Left lung (tissue), 10 donors: ENCODE results near the gene VAT1L. TPM values are rescaled to one million over a fixed set of nuclear protein-coding genes. Genes with fewer than 3 reads are reported as not detected.
A peak's percentile ranks its signal among the peaks of the same experiment; 100 is the strongest.

Experiments
- ATAC-seq: fragments of 200-7000 bp; cut with Tn5 transposase; one replicate; pipeline ENCODE4 v1.9.1; 2020; ENCODE audit warnings: moderate library complexity
- DNase-seq, 4 donors: peaks; one replicate each; pipeline ENCODE4 v3.0.0-alpha.2; 2013 to 2020
- H3K27ac ChIP-seq, 2 donors: fragments of 200-600 bp; sonication (generic) in 1 of 2; one replicate each; pipeline versions ENCODE4 v1.5.0 to v1.8.0; 2020 to 2021
- H3K27me3 ChIP-seq, 2 donors: fragments of 200-600 bp; sonication (generic) in 1 of 2; one replicate each; pipeline versions ENCODE4 v1.5.0 to v1.8.0; 2020 to 2021
- H3K36me3 ChIP-seq, 2 donors: fragments of 200-600 bp; sonication (generic) in 1 of 2; one replicate each; pipeline versions ENCODE4 v1.5.0 to v1.8.0; 2020 to 2021
- H3K4me1 ChIP-seq, 2 donors: fragments of 200-600 bp; one replicate each; pipeline ENCODE4 v1.8.0; 2021
- H3K4me3 ChIP-seq, 2 donors: fragments of 200-600 bp; sonication (generic) in 1 of 2; one replicate each; pipeline versions ENCODE4 v1.5.0 to v1.8.0; 2020 to 2021; ENCODE audit warnings: mild to moderate bottlenecking in 1 of 2
- H3K9me3 ChIP-seq, 2 donors: fragments of 200-600 bp; sonication (generic) in 1 of 2; one replicate each; pipeline versions ENCODE4 v1.5.0 to v1.8.0; 2020 to 2021
- CTCF ChIP-seq, 2 donors: fragments of 200-600 bp; sonication (generic) in 1 of 2; IDR thresholded peaks; one replicate each; pipeline versions ENCODE4 v1.5.0 to v1.8.0; 2021; ENCODE audit warnings: antibody characterized with exemption in 2 of 2
- intact Hi-C, 2 donors: fragments of 100-400 bp; cut with DNase I; formaldehyde crosslinking; loops; one replicate each; pipeline versions ENCODE4 v1.11.2 to v1.14.2; 2022
- polyA plus RNA-seq, 6 donors: library from polyadenylated mRNA; unstranded; fragments of 120-200 nt; gene quantifications; one replicate each; pipeline ENCODE4 v1.2.1, GENCODE V29; 2013; ENCODE audit not compliant: insufficient read length in 6 of 6
- total RNA-seq, 2 donors: library from RNA; stranded (reverse); fragmentation: NEBNext Ultra II Directional; extraction: Animal tissue kit (Norgen Biotek cat#: 25700); gene quantifications; one replicate each; pipeline ENCODE4 v1.2.1, GENCODE V29; 2021
- donor health status: DM: no; HTN: yes; CAD: no.
- donor health status: DM: no; HTN: no; CAD: no.

The VAT1L gene
- total and polyA plus RNA-seq, 8 donors = 0.26 to 9.2 (median 5.4) TPM

- H3K36me3 ChIP-seq = no peaks in the 10 kb centered on the region
- no peak for TF ChIP-seq CTCF (IDR thresholded peaks at IDR 0.05)
- intact Hi-C loops = no loop called here
- H3K4me3 ChIP-seq = no peak overlapping the region
- H3K27ac ChIP-seq = no peak overlapping the region
- H3K4me1 ChIP-seq = no peaks in the 10 kb centered on the region
- H3K9me3 ChIP-seq = no peaks in the 10 kb centered on the region
- peaks cover 0 to 3% of the 10 kb centered on the region in 2 donors for H3K27me3 ChIP-seq
- ATAC-seq (peak; percentile 17), DNase-seq (no peak)
Measured at GRCh38 chr16:77863250-77863649, 74.9 kb downstream of the VAT1L start.

DNA sequence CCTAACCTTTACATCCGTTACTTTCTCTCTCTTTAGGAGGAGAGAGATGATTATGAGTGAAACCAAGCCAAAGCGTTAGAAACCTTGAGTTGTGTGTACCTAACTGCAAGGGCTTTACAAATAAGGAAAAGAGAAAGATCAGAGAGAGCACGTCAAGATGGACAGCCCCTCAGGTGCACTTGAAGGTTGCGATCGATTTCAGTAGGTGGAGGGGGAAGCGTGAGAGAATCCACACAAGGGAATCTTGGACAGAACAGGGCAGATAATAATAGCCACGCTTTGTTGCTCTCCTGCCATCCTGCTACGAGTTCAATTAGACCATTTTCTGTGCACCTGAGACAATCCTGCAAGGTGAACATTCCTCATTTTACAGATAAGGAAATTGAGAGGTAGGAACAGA is 78.4 kb downstream of the VAT1L start:
- DNase-seq (no peak), ATAC-seq (no peak)
- Histone ChIP-seq H3K4me1 (no peaks in the 10 kb centered on the region), H3K27ac (no peak overlapping the region), H3K27me3 (no peaks in the 10 kb centered on the region), H3K4me3 (no peak overlapping the region), H3K9me3 (no peaks in the 10 kb centered on the region), H3K36me3 (no peaks in the 10 kb centered on the region)
- intact Hi-C loops = no loop called here
- TF ChIP-seq CTCF (IDR thresholded peaks at IDR 0.05) = no peak

DNA sequence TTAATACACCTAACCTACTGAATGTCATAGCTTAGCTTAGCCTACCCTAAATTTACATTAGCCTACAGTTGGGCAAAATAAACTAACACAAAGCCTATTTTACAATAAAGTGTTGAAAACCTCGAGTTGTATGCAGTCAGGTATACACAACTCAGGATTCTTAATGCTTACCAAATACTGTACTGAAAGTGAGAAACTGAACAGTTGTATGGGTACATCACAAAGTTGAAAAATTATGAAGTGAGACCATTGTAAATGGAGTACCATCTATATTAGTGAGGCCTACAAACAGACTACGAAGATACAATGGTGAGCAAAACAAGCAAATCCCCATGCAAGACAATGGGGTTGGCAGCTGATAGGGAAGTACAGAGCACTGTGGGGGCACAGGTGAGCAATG is 79.7 kb downstream of the VAT1L start:
- Histone ChIP-seq H3K36me3 (no peaks in the 10 kb centered on the region), H3K4me1 (no peaks in the 10 kb centered on the region), H3K27ac (no peak overlapping the region), H3K27me3 (no peaks in the 10 kb centered on the region), H3K9me3 (no peaks in the 10 kb centered on the region), H3K4me3 (no peak overlapping the region)
- intact Hi-C loops = no loop called here
- no peak for ATAC-seq
- TF ChIP-seq CTCF (IDR thresholded peaks at IDR 0.05) = no peak
- no peak for DNase-seq

DNA sequence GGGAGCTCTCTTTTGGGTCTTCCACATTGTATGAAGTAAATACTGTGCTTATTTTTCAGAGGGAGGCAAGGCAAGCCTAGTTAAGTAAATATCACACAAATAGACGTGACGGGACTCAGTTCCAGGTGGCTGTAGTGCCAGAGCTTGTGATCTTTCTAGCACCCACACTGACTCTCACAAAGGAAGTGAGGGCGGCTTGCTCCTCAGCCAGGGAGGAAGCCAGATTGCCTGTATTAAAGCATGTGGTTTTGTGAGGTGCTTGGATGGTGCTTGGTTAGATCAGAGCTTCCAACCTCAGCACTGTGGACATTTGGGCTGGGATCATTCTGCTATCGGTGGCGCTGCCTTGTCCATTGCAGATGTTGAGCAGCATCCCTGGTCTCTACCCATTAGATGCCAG is 80.1 kb downstream of the VAT1L start:
- no peak overlapping the region for H3K4me3 ChIP-seq
- intact Hi-C loops = no loop called here
- no peak for ATAC-seq

More for the DNA sequence above, 80.1 kb downstream of the VAT1L start:
- Histone ChIP-seq H3K36me3 (no peaks in the 10 kb centered on the region), H3K4me1 (no peaks in the 10 kb centered on the region), H3K9me3 (no peaks in the 10 kb centered on the region), H3K27me3 (no peaks in the 10 kb centered on the region), H3K27ac (no peak overlapping the region)
- DNase-seq = no peak
- no peak for TF ChIP-seq CTCF (IDR thresholded peaks at IDR 0.05)
